ENCODE results near the gene SDF4.
"Not testable (repeated sequence)": the region's sequence is repeated elsewhere in the genome, so short reads cannot be mapped to it uniquely, and the experiment has no call there.

The SDF4 gene

GRCh38 chr1:1259540-1259939 is 27.7 kb upstream of the SDF4 start:
- DNase-seq (ENCODE audit: low read depth) = no peak

- no peak for DNase-seq (ENCODE audit: low read depth)
Measured at GRCh38 chr1:1259119-1259488, 27.3 kb upstream of the SDF4 start.

GRCh38 chr1:1256956-1257871 is 25.4 kb upstream of the SDF4 start:
- no peak for DNase-seq (ENCODE audit: low read depth)

DNA sequence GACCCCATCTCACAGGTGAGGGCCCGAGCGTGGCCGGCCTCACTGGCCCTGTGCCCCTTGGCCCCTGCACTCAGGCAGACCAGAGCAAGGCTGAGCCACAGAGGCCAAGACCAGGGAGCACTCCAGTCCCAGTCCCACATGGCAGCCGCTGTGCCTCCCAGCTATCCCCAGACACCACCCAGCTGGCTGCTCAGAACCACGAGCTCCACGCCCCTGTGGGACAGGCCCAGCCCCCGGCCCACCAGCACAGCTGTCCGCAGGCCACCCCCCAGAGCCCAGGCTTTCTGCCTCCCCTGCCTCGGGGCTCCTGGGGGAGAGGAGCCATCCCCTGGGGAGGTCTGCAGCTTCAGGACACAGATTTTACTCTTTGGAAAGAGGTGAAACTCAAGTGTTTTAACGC is 23.8 kb upstream of the SDF4 start:
- no peak for DNase-seq (ENCODE audit: low read depth)

GRCh38 chr1:1255078-1255477 is 23.3 kb upstream of the SDF4 start:
- no peak for DNase-seq (ENCODE audit: low read depth)

DNA sequence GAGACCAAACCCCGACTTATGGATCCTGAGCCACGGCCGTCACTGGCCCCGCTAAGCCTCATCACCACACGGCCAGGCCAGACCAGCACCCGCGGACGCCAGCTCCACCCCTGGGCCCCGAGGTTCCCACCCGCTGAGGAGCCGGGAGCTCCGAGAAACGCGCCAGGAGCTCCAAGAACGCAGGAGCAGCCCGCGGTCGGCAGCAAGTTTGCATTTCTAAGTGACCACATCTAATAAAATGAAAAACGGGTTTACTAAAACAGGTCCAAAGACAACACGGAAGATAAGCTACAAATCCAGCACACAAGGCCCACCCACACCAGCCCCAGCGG is 22.8 kb upstream of the SDF4 start:
- no peak for DNase-seq (ENCODE audit: low read depth)

DNA sequence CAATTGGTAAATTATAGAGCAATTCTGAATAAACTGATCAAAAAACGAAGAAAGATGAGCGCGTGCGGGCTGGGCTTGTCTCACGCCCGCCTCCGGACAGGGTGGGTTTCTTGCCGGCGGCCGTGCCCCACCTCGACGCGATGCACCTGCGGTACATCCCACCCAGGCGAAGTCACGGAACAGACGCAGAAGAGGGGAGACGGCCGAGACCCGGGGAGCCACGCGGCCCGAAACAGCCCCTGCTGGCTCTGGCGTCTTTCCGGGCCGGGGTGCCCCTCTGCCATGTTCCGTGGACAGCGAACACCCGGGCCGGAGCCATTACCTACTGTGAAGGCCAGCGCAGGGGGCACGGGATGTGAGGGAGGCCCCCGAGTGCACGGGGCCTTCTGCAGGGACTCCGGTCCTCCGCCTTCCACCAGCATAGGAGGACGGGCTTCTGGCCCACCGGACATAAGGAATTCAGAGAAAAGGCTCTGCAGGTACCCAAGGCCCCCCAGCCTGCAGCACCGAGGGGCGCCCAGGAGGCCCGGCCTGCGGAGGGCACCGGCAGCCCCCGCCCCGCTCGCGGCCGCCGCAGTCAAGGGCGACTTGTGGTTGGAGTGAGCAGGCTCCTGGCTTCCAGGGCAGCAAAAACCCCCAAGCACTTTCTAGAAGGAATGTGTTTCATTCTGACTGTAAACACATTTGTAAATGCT is 22.3 kb upstream of the SDF4 start:
- DNase-seq (ENCODE audit: low read depth) = no peak

GRCh38 chr1:1253314-1253713 is 21.5 kb upstream of the SDF4 start:
- no peak for DNase-seq (ENCODE audit: low read depth)

DNA sequence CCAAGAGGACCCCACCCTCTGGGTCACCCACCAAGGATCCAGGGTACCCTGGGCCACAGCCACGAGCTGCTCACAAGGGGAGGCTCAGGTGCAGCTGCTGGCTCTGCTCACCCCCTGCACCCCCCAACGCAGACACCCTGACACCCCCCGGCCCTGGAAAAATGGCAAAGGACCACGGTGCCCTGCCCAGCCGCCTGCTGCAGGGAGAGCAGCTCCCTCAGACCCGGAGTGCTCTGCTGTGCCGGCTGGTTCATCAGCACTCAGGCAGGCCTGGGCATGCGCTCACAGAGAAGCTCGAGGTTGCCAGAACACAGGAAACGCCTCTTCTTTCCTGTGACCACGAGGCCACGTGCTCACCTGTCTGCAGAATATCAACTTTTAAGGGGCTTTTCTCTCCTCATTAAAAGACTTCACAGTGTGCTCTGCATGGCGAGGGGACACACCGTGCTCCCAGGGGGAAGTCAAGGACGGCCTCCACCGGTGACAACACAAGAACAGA is 19.0 kb upstream of the SDF4 start:
- no peak for DNase-seq (ENCODE audit: low read depth)

DNA sequence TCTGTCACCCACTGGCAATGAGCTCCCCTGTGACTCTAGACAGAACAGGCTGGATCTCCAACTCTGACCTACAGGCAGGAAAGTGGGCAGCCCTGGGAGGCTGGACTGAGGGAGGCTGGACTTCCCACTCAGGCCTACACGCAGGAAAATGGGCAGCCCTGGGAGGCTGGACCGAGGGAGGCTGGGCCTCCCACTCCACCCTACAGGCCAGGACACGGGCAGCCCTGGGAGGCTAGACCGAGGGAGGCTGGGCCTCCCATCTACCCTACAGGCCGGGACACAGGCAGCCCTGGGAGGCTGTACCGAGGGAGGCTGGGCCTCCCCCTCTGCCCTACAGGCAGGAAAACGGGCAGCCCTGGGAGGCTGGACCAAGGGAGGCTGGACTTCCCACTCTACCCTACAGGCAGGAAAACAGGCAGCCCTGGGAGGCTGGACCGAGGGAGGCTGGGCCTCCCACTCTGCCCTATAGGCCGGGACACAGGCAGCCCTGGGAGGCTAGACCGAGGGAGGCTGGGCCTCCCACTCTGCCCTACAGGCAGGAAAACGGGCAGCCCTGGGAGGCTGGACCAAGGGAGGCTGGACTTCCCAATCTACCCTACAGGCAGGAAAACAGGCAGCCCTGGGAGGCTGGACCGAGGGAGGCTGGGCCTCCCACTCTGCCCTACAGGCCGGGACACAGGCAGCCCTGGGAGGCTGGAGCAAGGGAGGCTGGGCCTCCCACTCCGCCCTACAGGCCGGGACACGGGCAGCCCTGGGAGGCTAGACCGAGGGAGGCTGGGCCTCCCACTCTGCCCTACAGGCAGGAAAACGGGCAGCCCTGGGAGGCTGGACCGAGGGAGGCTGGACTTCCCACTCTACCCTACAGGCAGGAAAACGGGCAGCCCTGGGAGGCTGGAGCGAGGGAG is 16.5 kb upstream of the SDF4 start:
- not testable (repeated sequence) for DNase-seq (ENCODE audit: low read depth)

GRCh38 chr1:1247341-1247913 is 15.6 kb upstream of the SDF4 start:
- DNase-seq (ENCODE audit: low read depth) = no peak

GRCh38 chr1:1246577-1247340 is 15.0 kb upstream of the SDF4 start, which contains the start of gene C1QTNF12:
C1QTNF12 (minus strand) TSS chr1:1246722; CDS start chr1:1246690, 32 bp downstream.
- DNase-seq (ENCODE audit: low read depth) = no peak

- DNase-seq (ENCODE audit: low read depth) = no peak
Measured at GRCh38 chr1:1245817-1246576, 14.2 kb upstream of the SDF4 start.

DNA sequence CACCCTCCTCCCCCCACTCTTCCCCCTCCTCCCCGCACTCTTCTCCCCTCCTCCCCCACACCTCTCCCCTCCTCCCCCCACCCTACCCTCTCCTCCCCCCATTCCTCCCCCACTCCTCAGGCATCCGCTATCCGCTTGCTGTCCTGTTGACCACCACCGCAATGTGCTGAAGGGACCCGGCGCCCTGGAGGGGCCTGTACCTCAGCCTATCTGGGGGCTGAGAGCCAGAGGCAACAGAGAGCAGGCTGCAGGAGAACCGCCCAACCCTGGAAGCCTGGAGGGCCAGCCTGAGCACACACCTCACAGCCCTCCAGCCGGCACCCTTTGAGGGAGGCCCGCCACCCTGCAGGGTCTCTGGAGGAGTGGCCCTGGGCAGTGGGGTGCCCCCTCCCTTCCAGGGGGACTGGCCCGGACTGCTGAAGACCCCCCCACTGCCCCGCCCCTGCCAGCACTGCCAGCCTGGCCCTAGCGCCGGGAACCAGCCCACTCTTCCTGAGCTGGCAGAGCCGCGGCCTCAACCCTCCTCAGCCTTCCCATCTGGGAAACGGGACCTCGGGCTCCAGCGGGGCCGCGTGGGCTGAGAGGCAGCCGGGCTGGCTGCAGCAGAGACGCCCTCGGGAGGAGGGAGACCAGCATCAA is 13.5 kb upstream of the SDF4 start:
- DNase-seq (ENCODE audit: low read depth) = no peak

DNA sequence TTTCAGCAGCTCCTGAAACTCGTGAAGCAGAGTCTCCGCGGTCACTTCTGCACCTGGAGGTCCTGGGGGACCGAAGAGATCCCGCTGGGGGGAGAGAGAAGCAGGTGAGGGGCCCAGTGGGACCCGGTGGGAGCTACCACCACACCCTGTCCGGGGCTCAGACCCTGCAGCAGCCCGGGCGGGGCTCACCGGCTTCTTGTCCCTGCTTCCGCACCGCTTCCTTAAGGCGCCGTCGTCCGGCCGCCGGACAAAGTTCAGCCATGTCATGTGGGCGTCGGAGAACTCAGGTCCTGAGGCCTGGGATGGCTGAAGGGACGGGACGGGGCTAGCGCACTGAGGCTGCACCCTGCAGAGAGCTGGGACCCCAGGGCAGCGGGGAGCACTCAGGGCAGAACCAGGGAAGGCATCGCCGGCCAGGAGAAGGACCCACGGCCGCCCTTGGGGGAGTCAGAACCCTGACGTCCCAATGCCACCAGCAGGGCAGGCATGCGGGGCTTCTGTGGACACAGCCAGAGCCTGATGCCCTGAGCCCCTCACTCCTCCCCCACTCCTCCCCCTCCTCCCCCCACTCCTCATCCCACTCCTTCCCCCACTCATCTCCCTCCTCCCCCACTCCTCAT is 12.5 kb upstream of the SDF4 start:
- DNase-seq (ENCODE audit: low read depth) = no peak

GRCh38 chr1:1243807-1244191 is 12.0 kb upstream of the SDF4 start:
- no peak for DNase-seq (ENCODE audit: low read depth)

DNA sequence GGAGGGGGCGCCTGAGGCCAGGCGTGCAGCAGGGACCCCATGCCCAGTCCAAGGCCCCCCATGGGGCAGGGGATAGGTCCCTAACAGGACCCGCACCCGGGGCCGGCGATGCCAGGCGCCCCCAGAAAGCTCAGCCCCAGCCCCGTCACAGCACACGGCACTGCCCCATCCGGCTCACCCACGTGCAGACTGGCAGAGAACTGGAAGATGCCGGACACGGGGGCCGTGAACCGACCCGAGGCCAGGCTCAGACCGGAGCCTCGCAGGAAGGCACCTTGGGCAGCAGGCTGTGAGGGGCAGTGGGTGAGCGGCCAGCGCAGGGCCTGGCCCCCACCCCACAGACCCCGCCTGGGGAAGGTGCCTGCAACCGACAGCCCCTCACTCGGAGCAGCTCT is 11.5 kb upstream of the SDF4 start:
- DNase-seq (ENCODE audit: low read depth) = no peak

DNA sequence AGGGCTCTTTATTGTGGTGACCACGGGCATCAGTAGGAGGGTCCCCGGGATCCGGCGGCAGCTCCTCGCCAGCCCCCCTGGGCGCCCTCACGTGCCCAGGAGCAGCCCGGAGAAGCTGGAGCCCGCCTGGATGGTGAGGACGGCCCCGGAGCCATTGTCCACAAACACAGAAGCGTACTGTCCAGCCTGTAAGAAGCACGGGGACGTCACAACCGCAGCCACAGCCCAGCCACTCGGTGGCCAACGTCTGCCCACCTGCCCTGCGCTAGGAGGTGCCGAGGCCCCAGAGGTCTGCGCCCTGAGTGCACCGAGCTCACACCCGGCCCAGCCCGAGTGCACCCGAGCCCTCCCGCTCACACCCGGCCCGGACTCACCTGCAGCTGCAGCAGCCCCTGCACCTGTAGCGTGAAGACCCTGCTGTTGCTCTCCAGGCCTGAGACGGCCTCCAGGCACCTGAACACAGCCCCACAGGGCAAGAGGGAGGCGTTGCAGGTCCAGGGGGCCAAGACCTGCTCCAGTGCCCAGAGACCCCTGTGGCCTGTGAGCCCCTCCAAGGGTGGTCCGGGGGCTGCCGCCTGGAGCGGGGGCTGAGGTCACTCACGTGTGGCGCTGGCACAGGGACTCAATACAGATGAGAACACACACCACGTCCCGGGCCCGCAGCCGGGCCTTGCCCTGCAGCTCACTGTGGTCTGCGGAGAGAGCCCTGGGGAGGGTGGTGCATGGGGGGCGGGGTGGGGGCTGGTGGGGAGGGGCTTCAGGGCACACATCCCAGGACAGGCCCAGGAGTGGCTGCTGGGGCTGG is 10.9 kb upstream of the SDF4 start:
- no peak for DNase-seq (ENCODE audit: low read depth)

Measured in EH (cell line).